Stomach (tissue), 9 donors: ENCODE data around the gene DIS3L2. TPM values are rescaled to one million over a fixed set of nuclear protein-coding genes. Genes with fewer than 3 reads are reported as not detected.

Source experiments
- DNase-seq, 2 donors: peaks; one replicate each; pipeline versions ENCODE4 v3.0.0 to v3.0.0-alpha.2; 2013 to 2019
- H3K27ac ChIP-seq, 5 donors: fragments of 200-600 bp in 4 of 5; sonication (generic) in 4 of 5; one replicate each; pipeline ENCODE4 v1.5.1; 2013 to 2019; ENCODE audit warnings: mild to moderate bottlenecking in 1 of 5, moderate library complexity in 1 of 5
- H3K27me3 ChIP-seq, 3 donors: fragments of 200-600 bp; sonication (generic); one replicate each; pipeline ENCODE4 v1.5.1; 2017 to 2019; ENCODE audit warnings: mixed run types in 1 of 3
- H3K36me3 ChIP-seq, 4 donors: fragments of 200-600 bp; sonication (generic); 1 replicate in 3 of 4; 2 replicates in 1 of 4; pipeline ENCODE4 v1.5.1; 2016 to 2019
- H3K4me1 ChIP-seq, 4 donors: fragments of 200-600 bp; sonication (generic); one replicate each; pipeline ENCODE4 v1.5.1; 2016 to 2019
- H3K4me3 ChIP-seq, 4 donors: fragments of 200-600 bp; sonication (generic) in 3 of 4; one replicate each; pipeline ENCODE4 v1.5.1; 2016 to 2019; ENCODE audit warnings: mild to moderate bottlenecking in 1 of 4
- H3K9me3 ChIP-seq, 4 donors: fragments of 200-600 bp; sonication (generic); one replicate each; pipeline ENCODE4 v1.5.1; 2016 to 2019
- EP300 ChIP-seq: sonication (generic); formaldehyde crosslinking; IDR thresholded peaks from one replicate; pipeline ENCODE4 v1.6.1; 2017; ENCODE audit warnings: antibody characterized with exemption
- POLR2A ChIP-seq, 4 donors: fragments of 450-650 bp; IDR thresholded peaks; one replicate each; pipeline ENCODE4 v1.6.1; 2016; ENCODE audit warnings: antibody characterized with exemption in 4 of 4, control low read depth in 2 of 4, mild to moderate bottlenecking in 1 of 4, moderate library complexity in 1 of 4
- POLR2AphosphoS5 ChIP-seq, 3 donors: sonication (generic); formaldehyde crosslinking; IDR thresholded peaks; one replicate each; pipeline ENCODE4 v1.6.1; 2016; ENCODE audit warnings: antibody characterized with exemption in 3 of 3
- WGBS, 5 donors: extraction: QIAGEN DNeasy Blood & Tissue Kit in 3 of 5; methylation state at CpG; one replicate each; pipeline versions ENCODE4 v1.1.5 to v1.1.7; 2013 to 2018; 5-methylcytosine and 5-hydroxymethylcytosine counted together
- intact Hi-C: fragments of 100-400 bp; cut with DNase I; formaldehyde crosslinking; loops from one replicate; pipeline ENCODE4 v1.15.1; 2023; ENCODE audit warnings: low total_unique reads
- polyA plus RNA-seq, 3 donors: library from polyadenylated mRNA; stranded (reverse); fragments of 200-250 nt; gene quantifications; one replicate each; pipeline ENCODE4 v1.2.3, GENCODE V29; 2013
- total RNA-seq, 5 donors: library from RNA; depleted of rRNA; stranded (reverse); fragments of >200 nt; gene quantifications; one replicate each; pipeline versions ENCODE4 v1.1.0 to v1.2.3, GENCODE V29; 2014 to 2016
- TF ChIP-seq, protein P1 (sequence below), 7 experiments: fragments of 450-650 bp in 4 of 7; fragments of 200-600 bp in 3 of 7; sonication (generic) in 3 of 7; IDR thresholded peaks; one replicate each; pipeline ENCODE4 v1.5.1; 2016 to 2019; ENCODE audit warnings: antibody characterized with exemption in 7 of 7, control low read depth in 2 of 7, mild to moderate bottlenecking in 1 of 7
- donor health status: healthy with polysubstance abuse.
- donor health status: Bipolar disorder and iron deficiency.
- donor health status: healthy.

Gene DIS3L2
- total and polyA plus RNA-seq, 8 donors = 10.4 to 124 (median 26.8) TPM

DNA sequence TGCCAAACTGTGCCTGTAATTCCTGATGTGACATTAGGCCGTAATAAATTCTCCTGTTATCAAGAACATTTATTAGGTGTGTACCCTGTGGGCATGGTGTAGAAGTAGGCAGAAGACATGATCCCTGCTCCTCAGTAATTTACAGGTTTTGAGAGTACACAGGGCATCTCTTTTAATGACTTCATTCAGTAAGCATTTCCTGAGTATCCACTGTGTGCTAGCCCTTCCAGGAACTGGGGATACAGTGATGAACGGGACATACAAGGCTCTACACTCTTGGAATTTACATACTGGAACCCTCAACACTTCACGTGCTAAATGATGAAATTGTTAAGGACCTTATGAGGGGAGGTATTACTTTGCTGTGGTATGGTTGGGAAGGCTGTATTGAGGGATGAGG is 30.2 kb downstream of the DIS3L2 start:
- DNase-seq = no peak
- Histone ChIP-seq H3K4me1 (peaks cover 0 to 24% (median 6%) of the 10 kb centered on the region in 4 donors), H3K4me3 (no peak overlapping the region), H3K27me3 (no peaks in the 10 kb centered on the region), H3K9me3 (no peaks in the 10 kb centered on the region), H3K27ac (no peak overlapping the region), H3K36me3 (no peaks in the 10 kb centered on the region)
- 79 to 87% (median 83%) methylated on average over 3 of the region's 3 CpGs for WGBS, 5 donors
- intact Hi-C loops = no loop called here
- TF ChIP-seq, protein P1, sequence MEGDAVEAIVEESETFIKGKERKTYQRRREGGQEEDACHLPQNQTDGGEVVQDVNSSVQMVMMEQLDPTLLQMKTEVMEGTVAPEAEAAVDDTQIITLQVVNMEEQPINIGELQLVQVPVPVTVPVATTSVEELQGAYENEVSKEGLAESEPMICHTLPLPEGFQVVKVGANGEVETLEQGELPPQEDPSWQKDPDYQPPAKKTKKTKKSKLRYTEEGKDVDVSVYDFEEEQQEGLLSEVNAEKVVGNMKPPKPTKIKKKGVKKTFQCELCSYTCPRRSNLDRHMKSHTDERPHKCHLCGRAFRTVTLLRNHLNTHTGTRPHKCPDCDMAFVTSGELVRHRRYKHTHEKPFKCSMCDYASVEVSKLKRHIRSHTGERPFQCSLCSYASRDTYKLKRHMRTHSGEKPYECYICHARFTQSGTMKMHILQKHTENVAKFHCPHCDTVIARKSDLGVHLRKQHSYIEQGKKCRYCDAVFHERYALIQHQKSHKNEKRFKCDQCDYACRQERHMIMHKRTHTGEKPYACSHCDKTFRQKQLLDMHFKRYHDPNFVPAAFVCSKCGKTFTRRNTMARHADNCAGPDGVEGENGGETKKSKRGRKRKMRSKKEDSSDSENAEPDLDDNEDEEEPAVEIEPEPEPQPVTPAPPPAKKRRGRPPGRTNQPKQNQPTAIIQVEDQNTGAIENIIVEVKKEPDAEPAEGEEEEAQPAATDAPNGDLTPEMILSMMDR (IDR thresholded peaks at IDR 0.05) = no peak
- TF ChIP-seq EP300 (no peak), POLR2AphosphoS5 (IDR thresholded peaks at IDR 0.05) (no peak), POLR2A (IDR thresholded peaks at IDR 0.05) (no peak)

- H3K27ac ChIP-seq = no peak overlapping the region
- 74 to 78% (median 78%) methylated on average over 5 of the region's 5 CpGs for WGBS, 5 donors
- H3K36me3 ChIP-seq = no peaks in the 10 kb centered on the region
- H3K4me3 ChIP-seq = no peak overlapping the region
- H3K9me3 ChIP-seq = no peaks in the 10 kb centered on the region
- no peaks in the 10 kb centered on the region for H3K27me3 ChIP-seq
- peaks cover 0 to 23% (median 7%) of the 10 kb centered on the region in 4 donors for H3K4me1 ChIP-seq
- intact Hi-C loops = no loop called here
- TF ChIP-seq POLR2A (IDR thresholded peaks at IDR 0.05) (no peak), EP300 (no peak), POLR2AphosphoS5 (IDR thresholded peaks at IDR 0.05) (no peak)
- TF ChIP-seq, protein P1 (IDR thresholded peaks at IDR 0.05) = no peak
- no peak for DNase-seq
These were observed 31.4 kb downstream of the DIS3L2 start for GRCh38 chr2:231992888-231993287.

- WGBS, 5 donors = 92 to 95% (median 94%) methylated on average over 2 of the region's 2 CpGs
- TF ChIP-seq EP300 (no peak), POLR2AphosphoS5 (IDR thresholded peaks at IDR 0.05) (no peak), POLR2A (IDR thresholded peaks at IDR 0.05) (no peak)
- TF ChIP-seq, protein P1 (IDR thresholded peaks at IDR 0.05) = no peak
- DNase-seq = no peak
- no peaks in the 10 kb centered on the region for H3K9me3 ChIP-seq
- intact Hi-C loops = no loop called here
- no peaks in the 10 kb centered on the region for H3K27me3 ChIP-seq
- H3K36me3 ChIP-seq = no peaks in the 10 kb centered on the region
- no peak overlapping the region for H3K4me3 ChIP-seq
- peaks cover 0 to 23% (median 10%) of the 10 kb centered on the region in 4 donors for H3K4me1 ChIP-seq
- no peak overlapping the region for H3K27ac ChIP-seq
These were observed 35.5 kb downstream of the DIS3L2 start for GRCh38 chr2:231996797-231997540.

- H3K9me3 ChIP-seq = no peaks in the 10 kb centered on the region
- intact Hi-C loops = no loop called here
- no peaks in the 10 kb centered on the region for H3K27me3 ChIP-seq
- H3K36me3 ChIP-seq = no peaks in the 10 kb centered on the region
- H3K4me1 ChIP-seq = peaks cover 0 to 23% (median 8%) of the 10 kb centered on the region in 4 donors
- H3K4me3 ChIP-seq = no peak overlapping the region
- H3K27ac ChIP-seq = no peak overlapping the region
- no peak for DNase-seq
- TF ChIP-seq, protein P1 (IDR thresholded peaks at IDR 0.05) = no peak
- TF ChIP-seq POLR2AphosphoS5 (IDR thresholded peaks at IDR 0.05) = no peak
- no peak for TF ChIP-seq EP300
- no peak for TF ChIP-seq POLR2A (IDR thresholded peaks at IDR 0.05)
These were observed 36.5 kb downstream of the DIS3L2 start for GRCh38 chr2:231998046-231998445.
